Measurements from ENCODE around the gene NIFK. TPM values are rescaled to one million over a fixed set of nuclear protein-coding genes. Genes with fewer than 3 reads are reported as not detected.

NIFK gene
- polyA plus RNA-seq, 1 donor (not counting 4 experiments of a cell fraction or from before 2014, with no cell fraction given), result 60.4 TPM

- Histone ChIP-seq H3K4me3 (ENCODE audit: control insufficient read depth in 2 of 3, extremely low read depth in 1 of 3, insufficient read depth in 2 of 3, low read depth in 1 of 3, low read length in 3 of 3) (no peak overlapping the region), H3K27ac (ENCODE audit: control insufficient read depth, insufficient read depth, low read length) (no peak overlapping the region), H3K9me1 (ENCODE audit: control insufficient read depth, extremely low read depth, insufficient read depth, low read length) (no peaks in the 10 kb centered on the region), H3K4me1 (ENCODE audit: control insufficient read depth, extremely low read depth, insufficient read depth, low read length) (no peaks in the 10 kb centered on the region), H3K27me3 (ENCODE audit: control insufficient read depth, extremely low read depth, insufficient read depth, low read length) (no peaks in the 10 kb centered on the region), H3K9me3 (ENCODE audit: control insufficient read depth, low read depth, low read length) (peaks cover 11% of the 10 kb centered on the region), H4K20me1 (ENCODE audit: control insufficient read depth, extremely low read depth, insufficient read depth, low read length) (no peaks in the 10 kb centered on the region), H3K9ac (ENCODE audit: control insufficient read depth, extremely low read depth, insufficient read depth, low read length) (no peak overlapping the region), H3K79me2 (ENCODE audit: control insufficient read depth, insufficient read depth, low read length) (no peaks in the 10 kb centered on the region), H3K36me3 (ENCODE audit: control insufficient read depth in 2 of 2, extremely low read depth in 1 of 2, insufficient read depth in 2 of 2, low read length in 2 of 2) (no peaks in the 10 kb centered on the region), H2AFZ (ENCODE audit: control insufficient read depth, low read length) (no peak overlapping the region), H3K4me2 (ENCODE audit: control insufficient read depth, extremely low read depth, insufficient read depth, low read depth, low read length) (no peak overlapping the region)
- DNase-seq (ENCODE audit: low read depth, low spot score) (no peak), FAIRE-seq (no peak)
- dilution Hi-C loops (cut with MboI; ENCODE audit: extremely low pct_ligation_motif_present, low sequenced_read_pairs), result no loop called here
- TF ChIP-seq CTCF (optimal IDR thresholded peaks at IDR 0.05 in 1 of 3, IDR thresholded peaks at IDR 0.05 in 1 of 3, conservative IDR thresholded peaks at IDR 0.05 in 1 of 3; ENCODE audit: extremely low read depth in 1 of 3, insufficient read depth in 2 of 3, low read length in 3 of 3) (no peak), EZH2 (IDR thresholded peaks at IDR 0.05; ENCODE audit: low read length) (no peak)
These were observed 50.5 kb downstream of the NIFK start for GRCh38 chr2:121686218-121686617.

GRCh38 chr2:121682396-121683298 is 54.0 kb downstream of the NIFK start:
- FAIRE-seq, result no peak
- dilution Hi-C loops (cut with MboI; ENCODE audit: extremely low pct_ligation_motif_present, low sequenced_read_pairs), result no loop called here

More at GRCh38 chr2:121682396-121683298, 54.0 kb downstream of the NIFK start:
- Histone ChIP-seq H2AFZ (ENCODE audit: control insufficient read depth, low read length) (no peak overlapping the region), H3K4me1 (ENCODE audit: control insufficient read depth, extremely low read depth, insufficient read depth, low read length) (no peaks in the 10 kb centered on the region), H3K27me3 (ENCODE audit: control insufficient read depth, extremely low read depth, insufficient read depth, low read length) (no peaks in the 10 kb centered on the region), H3K9ac (ENCODE audit: control insufficient read depth, extremely low read depth, insufficient read depth, low read length) (no peak overlapping the region), H3K79me2 (ENCODE audit: control insufficient read depth, insufficient read depth, low read length) (no peaks in the 10 kb centered on the region), H3K27ac (ENCODE audit: control insufficient read depth, insufficient read depth, low read length) (no peak overlapping the region), H3K4me3 (ENCODE audit: control insufficient read depth in 2 of 3, extremely low read depth in 1 of 3, insufficient read depth in 2 of 3, low read depth in 1 of 3, low read length in 3 of 3) (no peak overlapping the region), H3K9me1 (ENCODE audit: control insufficient read depth, extremely low read depth, insufficient read depth, low read length) (no peaks in the 10 kb centered on the region), H3K9me3 (ENCODE audit: control insufficient read depth, low read depth, low read length) (peaks cover 11% of the 10 kb centered on the region), H4K20me1 (ENCODE audit: control insufficient read depth, extremely low read depth, insufficient read depth, low read length) (no peaks in the 10 kb centered on the region), H3K4me2 (ENCODE audit: control insufficient read depth, extremely low read depth, insufficient read depth, low read depth, low read length) (no peak overlapping the region), H3K36me3 (ENCODE audit: control insufficient read depth in 2 of 2, extremely low read depth in 1 of 2, insufficient read depth in 2 of 2, low read length in 2 of 2) (no peaks in the 10 kb centered on the region)
- DNase-seq (ENCODE audit: low read depth, low spot score), result no peak
- TF ChIP-seq EZH2 (IDR thresholded peaks at IDR 0.05; ENCODE audit: low read length) (no peak), CTCF (optimal IDR thresholded peaks at IDR 0.05 in 1 of 3, IDR thresholded peaks at IDR 0.05 in 1 of 3, conservative IDR thresholded peaks at IDR 0.05 in 1 of 3; ENCODE audit: extremely low read depth in 1 of 3, insufficient read depth in 2 of 3, low read length in 3 of 3) (no peak)

Measured in keratinocyte (primary cell).